K562 (cell line): Measurements from ENCODE around the gene BCL6B. TPM values are rescaled to one million over a fixed set of nuclear protein-coding genes. Genes with fewer than 3 reads are reported as not detected.

Source experiments
- ATAC-seq: fragments of 200-7000 bp; cut with Tn5 transposase; 3 replicates; pipeline ENCODE4 v1.9.1; 2020; ENCODE audit warnings: moderate library complexity
- BruUV-seq: library from RNA; stranded (reverse); fragments of 400-500 nt; replicated peaks from 2 replicates; lab custom pipeline; 2021; lab: Mats Ljungman, UMichigan
- CTCF ChIA-PET: fragments of 300-600 bp; formaldehyde crosslinking; extraction: SDS; loops from one replicate; lab custom pipeline; 2021; ENCODE audit warnings: low intra/inter-chr PET ratio; lab: Yijun Ruan, JAX
- POLR2A ChIA-PET: fragments of 300-600, 350-650 bp; sonication (Branson Sonifier 250); formaldehyde crosslinking; extraction: SDS; loops from one replicate; lab custom pipeline; 2021; ENCODE audit warnings: antibody characterized with exemption, inconsistent platforms; lab: Yijun Ruan, JAX
- DNase-seq, 4 experiments: peaks; one replicate each; pipeline versions ENCODE4 v3.0.0 to v3.0.0-alpha.2; 2011 to 2018; ENCODE audit warnings: low spot score in 3 of 4, mixed read lengths in 3 of 4; ENCODE audit errors: extremely low read depth in 1 of 4
- FAIRE-seq: peaks from 2 replicates; lab custom pipeline; 2011; peaks lifted over from hg19 to GRCh38; lab: Jason Lieb, UNC
- H2AFZ ChIP-seq: 2 replicates; pipeline ENCODE4 v1.6.0; 2011; ENCODE audit warnings: low read depth, low read length, control low read depth, inconsistent platforms
- H3K27ac ChIP-seq: fragments of 200-600 bp; 3 replicates; pipeline ENCODE4 v1.8.0; 2011; ENCODE audit warnings: low read depth, mild to moderate bottlenecking, control low read depth, inconsistent platforms, low read length, moderate library complexity, mixed read lengths; ENCODE audit errors: extremely low read depth
- H3K27me3 ChIP-seq, 2 experiments: fragments of 300-600 bp in 1 of 2; 2 replicates in 1 of 2; 3 replicates in 1 of 2; pipeline versions ENCODE4 v1.6.0 to v1.8.0; 2011; ENCODE audit warnings: inconsistent platforms in 2 of 2, low read length in 2 of 2, mild to moderate bottlenecking in 1 of 2, mixed read lengths in 1 of 2, moderate library complexity in 1 of 2; ENCODE audit not compliant: control insufficient read depth in 2 of 2, insufficient read depth in 2 of 2
- H3K36me3 ChIP-seq: fragments of 300-600 bp; 3 replicates; pipeline ENCODE4 v1.8.0; 2011; ENCODE audit warnings: mild to moderate bottlenecking, low read length, inconsistent platforms; ENCODE audit not compliant: control insufficient read depth, insufficient read depth
- H3K4me1 ChIP-seq, 2 experiments: fragments of 200-600 bp in 1 of 2; replicated peaks in 1 of 2; 2 replicates in 1 of 2; 3 replicates in 1 of 2; pipeline versions ENCODE4 v1.5.1 to v1.8.0; 2011; ENCODE audit warnings: inconsistent platforms in 2 of 2, low read length in 2 of 2, mild to moderate bottlenecking in 1 of 2, mixed read lengths in 1 of 2, moderate library complexity in 1 of 2; ENCODE audit not compliant: control insufficient read depth in 2 of 2, insufficient read depth in 2 of 2
- H3K4me2 ChIP-seq: 2 replicates; pipeline ENCODE4 v1.6.1; 2011; ENCODE audit warnings: low read length, control low read depth, inconsistent platforms, mixed read lengths; ENCODE audit not compliant: insufficient read depth
- H3K4me3 ChIP-seq: fragments of 200-600 bp; sonication (generic), shearing (Covaris generic); 2 replicates; pipeline ENCODE4 v1.5.1; 2016; ENCODE audit warnings: control low read depth, inconsistent platforms
- H3K79me2 ChIP-seq: fragments of 200-600 bp; 3 replicates; pipeline ENCODE4 v1.8.0; 2011; ENCODE audit warnings: low read length, inconsistent platforms; ENCODE audit not compliant: control insufficient read depth, insufficient read depth
- H3K9ac ChIP-seq, 2 experiments: 2 replicates each; pipeline versions ENCODE4 v1.6.0 to v1.6.1; 2011; ENCODE audit warnings: low read depth in 2 of 2, low read length in 2 of 2, control low read depth in 1 of 2, inconsistent platforms in 1 of 2, mild to moderate bottlenecking in 1 of 2, mixed read lengths in 1 of 2; ENCODE audit not compliant: insufficient read depth in 1 of 2
- H3K9me1 ChIP-seq: one replicate; pipeline ENCODE4 v1.6.0; 2011; ENCODE audit warnings: inconsistent platforms, mild to moderate bottlenecking, low read length, moderate library complexity; ENCODE audit not compliant: control insufficient read depth, insufficient read depth
- H3K9me3 ChIP-seq: replicated peaks from 2 replicates; pipeline ENCODE4 v1.5.1; 2011; ENCODE audit warnings: low read depth, low read length, inconsistent platforms; ENCODE audit not compliant: control insufficient read depth, insufficient read depth
- H4K20me1 ChIP-seq: replicated peaks from 2 replicates; pipeline ENCODE4 v1.6.1; 2011; ENCODE audit warnings: low read length, inconsistent platforms, mixed read lengths; ENCODE audit not compliant: control insufficient read depth, insufficient read depth
- WGBS: fragments of 100-300 bp; shearing (Covaris generic); methylation state at CpG from one replicate; pipeline ENCODE4 v1.1.6; 2016; ENCODE audit warnings: low coverage, mixed read lengths; ENCODE audit not compliant: insufficient coverage; ENCODE audit errors: missing lambda C conversion rate; 5-methylcytosine and 5-hydroxymethylcytosine counted together
- in situ Hi-C: fragments of 300-500 bp; cut with MboI; formaldehyde crosslinking; loops from 4 replicates; pipeline ENCODE4 v1.15.0; 2018; ENCODE audit warnings: inconsistent platforms, mixed read lengths
- intact Hi-C: fragments of 100-400 bp; cut with micrococcal nuclease; formaldehyde crosslinking; loops from 2 replicates; pipeline ENCODE4 v1.14.2; 2022
- polyA plus RNA-seq, 8 experiments: library from polyadenylated mRNA; depleted of rRNA in 4 of 8; stranded (reverse) in 5 of 8; unstranded in 3 of 8; fragments of >200 nt; fragmentation: Nextera tagmentation in 2 of 8; fragmentation: Illumina TruSeq in 1 of 8; extraction: Ambion mirVana in 2 of 8; extraction: Trizol in 1 of 8; gene quantifications; 2 replicates each; pipeline versions ENCODE4 v1.2.1 to v1.2.3, GENCODE V29; 2011 to 2014; ENCODE audit warnings: inconsistent platforms in 1 of 8, missing spikeins in 1 of 8
- total RNA-seq, 7 experiments: library from RNA; depleted of rRNA in 6 of 7; stranded (reverse); fragments of >200 nt in 6 of 7; fragmentation: Illumina TruSeq in 2 of 7; extraction: Trizol in 2 of 7; gene quantifications; 2 replicates each; pipeline versions ENCODE4 v1.2.1 to v1.2.3, GENCODE V29; 2011 to 2021; ENCODE audit warnings: low replicate concordance in 1 of 7
- TF ChIP-seq, protein P1 (sequence below): fragments of 250-450 bp; sonication (Bioruptor Pico); IDR thresholded peaks from 2 replicates; pipeline ENCODE4 v1.4.0; 2020; ENCODE audit warnings: mild to moderate bottlenecking, moderate library complexity
- TF ChIP-seq, protein P2 (sequence below), 2 experiments: fragments of 450-650 bp in 1 of 2; sonication (generic) in 1 of 2; formaldehyde crosslinking in 1 of 2; IDR thresholded peaks; 2 replicates each; pipeline versions ENCODE4 v1.7.1 to v1.9.0; 2016 to 2022; ENCODE audit warnings: inconsistent platforms in 1 of 2, mild to moderate bottlenecking in 1 of 2, missing genetic modification reagents in 1 of 2

Gene BCL6B
- total and polyA plus RNA-seq, 9 of the 15 experiments (the other 6 are each of a cell fraction or from before 2014, with no cell fraction given) = 0.89 to 5.0 (median 3.6) TPM

DNA sequence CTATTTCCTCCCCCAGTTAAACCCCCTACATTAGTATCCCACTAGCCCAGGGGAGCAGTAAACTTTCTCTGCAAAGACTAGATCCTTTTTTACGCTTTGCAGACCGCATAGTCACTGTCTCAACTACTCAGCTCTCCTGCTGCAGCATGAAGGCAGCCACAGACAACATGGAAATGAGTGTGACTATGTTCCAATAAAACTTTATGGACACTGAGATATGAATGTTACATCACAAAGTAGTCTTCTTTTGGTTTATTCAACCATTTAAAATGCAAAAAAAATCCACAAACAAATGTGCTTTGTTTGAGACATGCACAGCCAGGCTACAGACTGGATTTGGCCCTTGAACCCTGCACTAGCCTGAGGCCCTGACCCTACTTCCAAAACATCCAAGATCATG, 12.3 kb upstream of the BCL6B start:
- H3K9me3 ChIP-seq = no peaks in the 10 kb centered on the region
- peak overlapping the region; percentile 100 for H3K4me2 ChIP-seq
- no peak overlapping the region for H2AFZ ChIP-seq
- H3K4me1 ChIP-seq = peaks cover 14 to 22% of the 10 kb centered on the region in 2 experiments; a peak in 4 of 5 replicates
- H3K27me3 ChIP-seq = no peaks in the 10 kb centered on the region
- no peak for DNase-seq
- H3K9ac ChIP-seq = peak overlapping the region in 1 of 2 experiments; percentile 88; a peak in 3 of 4 replicates
- no peaks in the 10 kb centered on the region for H3K9me1 ChIP-seq
- in situ Hi-C loops = loop anchor here (5.0 kb wide), 1 partner anchor 168 kb away; no protein-coding TSS in a partner anchor
- no peaks in the 10 kb centered on the region for H4K20me1 ChIP-seq
- peaks cover 22% of the 10 kb centered on the region; the same call in 2 of the 3 replicates for H3K36me3 ChIP-seq
- intact Hi-C loops = loop anchor here (5.0 kb wide), 1 partner anchor 343 kb away; no protein-coding TSS in a partner anchor
- TF ChIP-seq, protein P1, sequence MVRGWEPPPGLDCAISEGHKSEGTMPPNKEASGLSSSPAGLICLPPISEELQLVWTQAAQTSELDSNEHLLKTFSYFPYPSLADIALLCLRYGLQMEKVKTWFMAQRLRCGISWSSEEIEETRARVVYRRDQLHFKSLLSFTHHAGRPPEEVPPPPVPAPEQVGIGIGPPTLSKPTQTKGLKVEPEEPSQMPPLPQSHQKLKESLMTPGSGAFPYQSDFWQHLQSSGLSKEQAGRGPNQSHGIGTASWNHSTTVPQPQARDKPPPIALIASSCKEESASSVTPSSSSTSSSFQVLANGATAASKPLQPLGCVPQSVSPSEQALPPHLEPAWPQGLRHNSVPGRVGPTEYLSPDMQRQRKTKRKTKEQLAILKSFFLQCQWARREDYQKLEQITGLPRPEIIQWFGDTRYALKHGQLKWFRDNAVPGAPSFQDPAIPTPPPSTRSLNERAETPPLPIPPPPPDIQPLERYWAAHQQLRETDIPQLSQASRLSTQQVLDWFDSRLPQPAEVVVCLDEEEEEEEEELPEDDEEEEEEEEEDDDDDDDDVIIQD (CRISPR knock-in tag) = no peak
- TF ChIP-seq, protein P2, sequence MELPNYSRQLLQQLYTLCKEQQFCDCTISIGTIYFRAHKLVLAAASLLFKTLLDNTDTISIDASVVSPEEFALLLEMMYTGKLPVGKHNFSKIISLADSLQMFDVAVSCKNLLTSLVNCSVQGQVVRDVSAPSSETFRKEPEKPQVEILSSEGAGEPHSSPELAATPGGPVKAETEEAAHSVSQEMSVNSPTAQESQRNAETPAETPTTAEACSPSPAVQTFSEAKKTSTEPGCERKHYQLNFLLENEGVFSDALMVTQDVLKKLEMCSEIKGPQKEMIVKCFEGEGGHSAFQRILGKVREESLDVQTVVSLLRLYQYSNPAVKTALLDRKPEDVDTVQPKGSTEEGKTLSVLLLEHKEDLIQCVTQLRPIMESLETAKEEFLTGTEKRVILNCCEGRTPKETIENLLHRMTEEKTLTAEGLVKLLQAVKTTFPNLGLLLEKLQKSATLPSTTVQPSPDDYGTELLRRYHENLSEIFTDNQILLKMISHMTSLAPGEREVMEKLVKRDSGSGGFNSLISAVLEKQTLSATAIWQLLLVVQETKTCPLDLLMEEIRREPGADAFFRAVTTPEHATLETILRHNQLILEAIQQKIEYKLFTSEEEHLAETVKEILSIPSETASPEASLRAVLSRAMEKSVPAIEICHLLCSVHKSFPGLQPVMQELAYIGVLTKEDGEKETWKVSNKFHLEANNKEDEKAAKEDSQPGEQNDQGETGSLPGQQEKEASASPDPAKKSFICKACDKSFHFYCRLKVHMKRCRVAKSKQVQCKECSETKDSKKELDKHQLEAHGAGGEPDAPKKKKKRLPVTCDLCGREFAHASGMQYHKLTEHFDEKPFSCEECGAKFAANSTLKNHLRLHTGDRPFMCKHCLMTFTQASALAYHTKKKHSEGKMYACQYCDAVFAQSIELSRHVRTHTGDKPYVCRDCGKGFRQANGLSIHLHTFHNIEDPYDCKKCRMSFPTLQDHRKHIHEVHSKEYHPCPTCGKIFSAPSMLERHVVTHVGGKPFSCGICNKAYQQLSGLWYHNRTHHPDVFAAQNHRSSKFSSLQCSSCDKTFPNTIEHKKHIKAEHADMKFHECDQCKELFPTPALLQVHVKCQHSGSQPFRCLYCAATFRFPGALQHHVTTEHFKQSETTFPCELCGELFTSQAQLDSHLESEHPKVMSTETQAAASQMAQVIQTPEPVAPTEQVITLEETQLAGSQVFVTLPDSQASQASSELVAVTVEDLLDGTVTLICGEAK (IDR thresholded peaks at IDR 0.05) = peak; percentile 93
- TF ChIP-seq, protein P2 (CRISPR knock-in tag; IDR thresholded peaks at IDR 0.05) = peak; percentile 95
- TF ChIP-seq, all 486 proteins: peak for 1
- BruUV-seq = no TSS peak
- Histone ChIP-seq H3K79me2 (peaks cover 53% of the 10 kb centered on the region), H3K27ac (peak overlapping the region; percentile 96; the same call in 2 of the 3 replicates), H3K4me3 (peak overlapping the region; percentile 81)
- CTCF ChIA-PET = no interaction called here
- POLR2A ChIA-PET = interaction anchor here (0.7 to 1.0 kb wide), 2 partner anchors 11 to 118 kb away, joined by 3 read pairs; no protein-coding TSS in a partner anchor
- peak; percentile 6 for FAIRE-seq
- no peak for ATAC-seq
- WGBS = 83% methylated on average over 2 of the region's 2 CpGs
